GM12878 (cell line): ENCODE data around the gene ISCU. TPM values are rescaled to one million over a fixed set of nuclear protein-coding genes. Genes with fewer than 3 reads are reported as not detected.
A peak's percentile ranks its signal among the peaks of the same experiment; 100 is the strongest.

ENCODE experiments used
- BCL11A ChIP-seq: IDR thresholded peaks from 2 replicates; pipeline ENCODE4 v1.6.1; 2011; ENCODE audit warnings: low read depth, low read length
- BCLAF1 ChIP-seq: fragments of 450-650 bp; IDR thresholded peaks from 2 replicates; pipeline ENCODE4 v1.6.1; 2017; ENCODE audit warnings: antibody characterized with exemption, mild to moderate bottlenecking, moderate library complexity
- BHLHE40 ChIP-seq, 2 experiments: fragments of 450-650 bp in 1 of 2; IDR thresholded peaks; 2 replicates each; pipeline ENCODE4 v1.6.1; 2011 to 2017; ENCODE audit warnings: low read depth in 2 of 2, borderline replicate concordance in 1 of 2, improper control_type of control experiment in 1 of 2, low read length in 1 of 2, mild to moderate bottlenecking in 1 of 2
- CHD1 ChIP-seq: IDR thresholded peaks from 2 replicates; pipeline ENCODE4 v1.6.1; 2012; ENCODE audit warnings: low read depth, low read length, improper control_type of control experiment
- EZH2 ChIP-seq: IDR thresholded peaks from 2 replicates; pipeline ENCODE4 v1.6.1; 2012; ENCODE audit warnings: low read depth, mild to moderate bottlenecking, control low read depth, inconsistent platforms, low read length, borderline replicate concordance; ENCODE audit not compliant: control insufficient read depth
- HDAC2 ChIP-seq: fragments of 200-600 bp; sonication (generic); IDR thresholded peaks from 2 replicates; pipeline ENCODE4 v1.6.1; 2017
- HSF1 ChIP-seq: fragments of 150-350 bp; IDR thresholded peaks from 2 replicates; pipeline ENCODE4 v1.6.1; 2014; ENCODE audit warnings: mild to moderate bottlenecking, low read depth, low read length
- JUND ChIP-seq: IDR thresholded peaks from 2 replicates; pipeline ENCODE4 v1.6.1; 2012; ENCODE audit warnings: low read depth, mild to moderate bottlenecking, low read length, improper control_type of control experiment, moderate library complexity
- LARP7 ChIP-seq: fragments of 450-650 bp; IDR thresholded peaks from 2 replicates; pipeline ENCODE4 v1.6.1; 2017; ENCODE audit warnings: mild to moderate bottlenecking
- MEF2A ChIP-seq: IDR thresholded peaks from 2 replicates; pipeline ENCODE4 v1.6.1; 2011; ENCODE audit warnings: low read depth, mild to moderate bottlenecking, low read length, moderate library complexity; ENCODE audit not compliant: insufficient read depth
- MXI1 ChIP-seq: fragments of 150-350 bp; IDR thresholded peaks from 2 replicates; pipeline ENCODE4 v1.6.1; 2011; ENCODE audit warnings: low read depth, mild to moderate bottlenecking, inconsistent platforms, low read length, improper control_type of control experiment
- NFIC ChIP-seq: IDR thresholded peaks from 2 replicates; pipeline ENCODE4 v1.6.1; 2012; ENCODE audit warnings: low read depth, mild to moderate bottlenecking, inconsistent platforms, low read length, moderate library complexity
- PKNOX1 ChIP-seq: fragments of 450-650 bp; IDR thresholded peaks from 2 replicates; pipeline ENCODE4 v1.6.1; 2016; ENCODE audit warnings: mild to moderate bottlenecking
- RAD21 ChIP-seq: IDR thresholded peaks from 2 replicates; pipeline ENCODE4 v1.6.1; 2011; ENCODE audit warnings: mild to moderate bottlenecking, low read depth, low read length, moderate library complexity; ENCODE audit not compliant: insufficient read depth
- RELA ChIP-seq: fragments of 450-650 bp; IDR thresholded peaks from 2 replicates; pipeline ENCODE4 v1.8.0; 2014; ENCODE audit warnings: borderline replicate concordance; ENCODE audit not compliant: partially characterized antibody
- RUNX3 ChIP-seq: IDR thresholded peaks from 2 replicates; pipeline ENCODE4 v1.6.1; 2012; ENCODE audit warnings: low read length, inconsistent platforms
- SMAD1 ChIP-seq: fragments of 450-650 bp; IDR thresholded peaks from 2 replicates; pipeline ENCODE4 v1.6.1; 2018; ENCODE audit warnings: mild to moderate bottlenecking, low read depth; ENCODE audit not compliant: partially characterized antibody
- SREBF2 ChIP-seq: IDR thresholded peaks from 2 replicates; pipeline ENCODE4 v1.6.1; 2012; ENCODE audit warnings: mild to moderate bottlenecking, low read length
- STAT3 ChIP-seq: IDR thresholded peaks from 2 replicates; pipeline ENCODE4 v1.6.1; 2011; ENCODE audit warnings: low read depth, low read length, improper control_type of control experiment
- SUZ12 ChIP-seq: fragments of 200-600 bp; sonication (generic); IDR thresholded peaks from one replicate; pipeline ENCODE4 v1.6.1; 2018; ENCODE audit warnings: antibody characterized with exemption, mild to moderate bottlenecking; ENCODE audit not compliant: unreplicated experiment
- YY1 ChIP-seq: IDR thresholded peaks from 2 replicates; pipeline ENCODE4 v1.6.1; 2011; ENCODE audit warnings: low read depth, mild to moderate bottlenecking, low read length
- ZBTB4 ChIP-seq: fragments of 450-650 bp; formaldehyde crosslinking; IDR thresholded peaks from 2 replicates; pipeline ENCODE4 v1.4.0; 2022; ENCODE audit warnings: mild to moderate bottlenecking, moderate library complexity
- ZNF207 ChIP-seq: fragments of 450-650 bp; IDR thresholded peaks from 2 replicates; pipeline ENCODE4 v1.6.1; 2014; ENCODE audit warnings: antibody characterized with exemption, mild to moderate bottlenecking, borderline replicate concordance
- polyA plus RNA-seq, 11 experiments: library from polyadenylated mRNA; depleted of rRNA in 4 of 11; unstranded in 6 of 11; stranded (reverse) in 5 of 11; fragments of >200 nt; fragmentation: Nextera tagmentation in 4 of 11; fragmentation: Illumina TruSeq in 1 of 11; extraction: Ambion mirVana in 4 of 11; extraction: Trizol in 1 of 11; gene quantifications; 1 replicate in 1 of 11; 2 replicates in 10 of 11; pipeline versions ENCODE4 v1.2.1 to v1.2.3, GENCODE V29; 2011 to 2016; ENCODE audit warnings: inconsistent platforms in 2 of 11, missing spikeins in 2 of 11, low read depth in 1 of 11
- total RNA-seq, 4 experiments: library from RNA; depleted of rRNA in 3 of 4; stranded (reverse); fragments of >200 nt in 3 of 4; fragmentation: Illumina TruSeq in 1 of 4; extraction: Trizol in 1 of 4; gene quantifications; 2 replicates each; pipeline versions ENCODE4 v1.2.1 to v1.2.3, GENCODE V29; 2013 to 2021

The ISCU gene
- total and polyA plus RNA-seq, 10 of the 15 experiments (the other 5 are each of a cell fraction or from before 2014, with no cell fraction given): 32.8 to 260 (median 127) TPM

- TF ChIP-seq BCLAF1 (no peak), ZNF207 (no peak), PKNOX1 (peak; percentile 22; the same call in 1 of the 2 replicates), LARP7 (no peak), STAT3 (no peak), ZBTB4 (CRISPR knock-in tag) (no peak), EZH2 (no peak), JUND (no peak), SREBF2 (no peak), YY1 (no peak), RELA (no peak), NFIC (no peak), MEF2A (no peak), BHLHE40 (IDR thresholded peaks at IDR 0.05; ENCODE audit: borderline replicate concordance in 1 of 2, low read depth in 2 of 2, low read length in 1 of 2) (peak; percentile 63 to 71; a peak in 3 of 4 replicates), SMAD1 (no peak), BCL11A (no peak), HSF1 (no peak), RUNX3 (peak; percentile 29; the same call in 1 of the 2 replicates), CHD1 (no peak), HDAC2 (no peak), SUZ12 (no peak), MXI1 (no peak), RAD21 (no peak)
Measured at GRCh38 chr12:108548954-108549521, 13.4 kb upstream of the ISCU start (continued).
